Lower leg skin (tissue), 3 donors: ENCODE results near the gene GAS7.

Source experiments
- CTCF ChIP-seq, 3 donors: fragments of 450-650 bp; IDR thresholded peaks; one replicate each; pipeline ENCODE4 v1.5.1; 2016; ENCODE audit warnings: antibody characterized with exemption in 3 of 3, mild to moderate bottlenecking in 3 of 3, moderate library complexity in 2 of 3
- POLR2A ChIP-seq, 2 donors: fragments of 450-650 bp; IDR thresholded peaks; one replicate each; pipeline ENCODE4 v1.6.1; 2016 to 2017; ENCODE audit warnings: antibody characterized with exemption in 2 of 2, mild to moderate bottlenecking in 1 of 2, moderate library complexity in 1 of 2

- TF ChIP-seq CTCF (IDR thresholded peaks at IDR 0.05): no peak
- no peak for TF ChIP-seq POLR2A (IDR thresholded peaks at IDR 0.05)
Observed at GRCh38 chr17:9922012-9922848, 276.2 kb downstream of the GAS7 start.
